Spinal cord (tissue), 10 donors: Measurements from ENCODE around the gene TCF19. TPM values are rescaled to one million over a fixed set of nuclear protein-coding genes. Genes with fewer than 3 reads are reported as not detected.

Experiments used
- DNase-seq, 6 donors: peaks; one replicate each; pipeline versions ENCODE4 v3.0.0 to v3.0.0-alpha.2; 2013 to 2015; ENCODE audit warnings: low spot score in 6 of 6, low read depth in 4 of 6
- H3K27ac ChIP-seq: one replicate; pipeline ENCODE4 v1.5.1; 2013; ENCODE audit warnings: low read depth, low read length, control low read depth
- H3K27me3 ChIP-seq: one replicate; pipeline ENCODE4 v1.6.1; 2013; ENCODE audit warnings: low read length; ENCODE audit not compliant: control insufficient read depth, insufficient read depth
- H3K36me3 ChIP-seq: one replicate; pipeline ENCODE4 v1.6.1; 2013; ENCODE audit warnings: low read length; ENCODE audit not compliant: control insufficient read depth, insufficient read depth
- H3K4me1 ChIP-seq: one replicate; pipeline ENCODE4 v1.6.1; 2013; ENCODE audit warnings: low read length; ENCODE audit not compliant: control insufficient read depth, insufficient read depth
- H3K4me3 ChIP-seq: one replicate; pipeline ENCODE4 v1.5.1; 2013; ENCODE audit warnings: low read depth, low read length, control low read depth
- H3K9me3 ChIP-seq: one replicate; pipeline ENCODE4 v1.6.1; 2013; ENCODE audit warnings: low read length; ENCODE audit not compliant: control insufficient read depth, insufficient read depth
- WGBS: methylation state at CpG from one replicate; pipeline ENCODE4 v1.1.5; 2013; ENCODE audit warnings: missing lambda C conversion rate; ENCODE audit not compliant: insufficient coverage; 5-methylcytosine and 5-hydroxymethylcytosine counted together
- polyA plus RNA-seq, 2 donors: library from polyadenylated mRNA; unstranded; fragments of 120-200 nt; gene quantifications; one replicate each; pipeline ENCODE4 v1.2.1, GENCODE V29; 2013; ENCODE audit not compliant: insufficient read length in 2 of 2
- total RNA-seq, 2 donors: library from RNA; depleted of rRNA in 1 of 2; stranded (reverse); fragments of 120-200 nt in 1 of 2; fragments of >200 nt in 1 of 2; gene quantifications; one replicate each; pipeline versions ENCODE4 v1.2.3 to v1.2.4, GENCODE V29; 2013 to 2014
- donor health status: healthy.

The TCF19 gene
- total and polyA plus RNA-seq, 4 donors, result 10.1 to 18.7 (median 15.7) TPM

- 12% methylated on average over 4 of the region's 8 CpGs for WGBS
- Histone ChIP-seq H3K9me3 (no peaks in the 10 kb centered on the region), H3K27ac (no peak overlapping the region), H3K4me3 (no peak overlapping the region), H3K36me3 (no peaks in the 10 kb centered on the region), H3K27me3 (no peaks in the 10 kb centered on the region), H3K4me1 (peaks cover 6% of the 10 kb centered on the region)
- DNase-seq, result peak in 2 of 6 donors; percentile 61 to 78
Observed at GRCh38 chr6:31128093-31128676, 30.2 kb upstream of the TCF19 start.

- H3K4me3 ChIP-seq, result no peak overlapping the region
- no peaks in the 10 kb centered on the region for H3K27me3 ChIP-seq
- WGBS, result 61% methylated on average over 3 of the region's 4 CpGs
- H3K9me3 ChIP-seq, result no peaks in the 10 kb centered on the region
- H3K36me3 ChIP-seq, result no peaks in the 10 kb centered on the region
- H3K27ac ChIP-seq, result no peak overlapping the region
- no peak for DNase-seq
- no peaks in the 10 kb centered on the region for H3K4me1 ChIP-seq
Observed at GRCh38 chr6:31129130-31129529, 29.3 kb upstream of the TCF19 start.

DNA sequence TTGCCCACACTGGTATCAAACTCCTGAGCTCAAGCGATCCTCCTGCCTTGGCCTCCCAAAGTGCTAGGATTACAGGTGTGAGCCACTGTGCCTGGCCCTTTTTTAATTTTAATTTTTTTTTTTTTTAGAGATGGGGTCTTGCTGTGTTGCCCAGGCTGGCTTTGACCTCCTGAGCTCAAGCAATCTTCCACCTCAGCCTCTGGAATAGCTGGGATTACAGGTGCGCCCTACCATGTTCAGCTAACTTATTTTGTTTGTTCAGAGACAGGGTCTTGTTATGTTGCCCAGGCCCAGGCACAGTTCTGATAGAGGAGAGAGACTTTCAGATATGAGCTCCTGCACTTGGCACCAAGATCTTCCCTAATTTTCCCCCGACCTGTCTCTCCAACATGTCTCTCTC lies 27.6 kb upstream of the TCF19 start:
- Histone ChIP-seq H3K36me3 (no peaks in the 10 kb centered on the region), H3K4me1 (no peaks in the 10 kb centered on the region), H3K4me3 (no peak overlapping the region), H3K27ac (no peak overlapping the region), H3K9me3 (no peaks in the 10 kb centered on the region), H3K27me3 (no peaks in the 10 kb centered on the region)
- 90% methylated on average over 3 of the region's 3 CpGs for WGBS
- no peak for DNase-seq

DNA sequence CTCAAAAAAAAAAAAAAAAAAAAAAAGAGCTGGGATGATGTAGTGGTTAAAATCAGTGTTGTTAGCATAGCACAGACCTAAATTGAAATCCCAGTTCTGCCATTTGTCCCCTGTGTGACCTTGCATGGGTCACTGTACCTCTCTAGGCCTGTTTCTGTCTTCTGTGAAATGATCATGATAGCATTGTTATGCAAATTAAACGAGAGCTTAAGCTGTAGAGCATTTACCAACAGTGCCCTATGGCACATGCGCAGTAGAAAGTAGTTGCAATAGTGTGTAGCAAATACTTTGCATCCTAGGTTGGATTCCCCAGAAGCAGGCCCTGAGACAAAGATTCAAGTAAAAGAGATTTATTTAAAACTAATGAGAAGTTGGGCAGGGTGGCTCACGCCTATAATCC lies 26.8 kb upstream of the TCF19 start:
- Histone ChIP-seq H3K36me3 (no peaks in the 10 kb centered on the region), H3K4me1 (no peaks in the 10 kb centered on the region), H3K4me3 (no peak overlapping the region), H3K9me3 (no peaks in the 10 kb centered on the region), H3K27ac (no peak overlapping the region), H3K27me3 (no peaks in the 10 kb centered on the region)
- WGBS, result 71% methylated on average over 2 of the region's 3 CpGs
- no peak for DNase-seq

DNA sequence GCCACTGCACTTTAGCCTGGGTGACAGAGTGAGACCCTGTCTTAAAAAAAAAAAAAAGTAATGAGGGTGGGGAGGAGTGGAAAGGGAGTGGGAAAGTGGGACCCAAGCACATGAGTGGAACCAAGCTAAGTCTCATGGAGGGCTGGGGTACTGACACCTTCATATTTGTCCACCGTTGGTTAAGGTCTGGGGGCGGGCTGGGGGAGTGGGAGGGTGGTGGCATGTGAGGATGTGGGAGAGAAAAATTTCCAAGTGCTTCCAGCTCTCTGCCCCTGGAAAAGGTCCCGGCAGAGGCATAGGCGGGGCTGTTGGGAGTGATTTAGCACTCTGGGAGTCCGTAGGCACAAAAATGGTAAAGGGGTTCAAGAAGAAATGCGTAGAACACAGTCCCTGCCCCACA lies 25.6 kb upstream of the TCF19 start:
- Histone ChIP-seq H3K9me3 (no peaks in the 10 kb centered on the region), H3K4me1 (peaks cover 5% of the 10 kb centered on the region), H3K36me3 (no peaks in the 10 kb centered on the region)

GRCh38 chr6:31135710-31136109 lies 22.7 kb upstream of the TCF19 start:
- 97% methylated on average over 4 of the region's 10 CpGs for WGBS
- H3K27ac ChIP-seq, result no peak overlapping the region
- no peak for DNase-seq
- no peaks in the 10 kb centered on the region for H3K27me3 ChIP-seq
- H3K4me3 ChIP-seq, result no peak overlapping the region
- no peaks in the 10 kb centered on the region for H3K9me3 ChIP-seq
- peaks cover 8% of the 10 kb centered on the region for H3K4me1 ChIP-seq
- no peaks in the 10 kb centered on the region for H3K36me3 ChIP-seq

More for the DNA sequence above, 25.6 kb upstream of the TCF19 start:
- Histone ChIP-seq H3K27me3 (no peaks in the 10 kb centered on the region), H3K27ac (no peak overlapping the region), H3K4me3 (no peak overlapping the region)
- DNase-seq, result no peak
- 81% methylated on average over 3 of the region's 6 CpGs for WGBS

DNA sequence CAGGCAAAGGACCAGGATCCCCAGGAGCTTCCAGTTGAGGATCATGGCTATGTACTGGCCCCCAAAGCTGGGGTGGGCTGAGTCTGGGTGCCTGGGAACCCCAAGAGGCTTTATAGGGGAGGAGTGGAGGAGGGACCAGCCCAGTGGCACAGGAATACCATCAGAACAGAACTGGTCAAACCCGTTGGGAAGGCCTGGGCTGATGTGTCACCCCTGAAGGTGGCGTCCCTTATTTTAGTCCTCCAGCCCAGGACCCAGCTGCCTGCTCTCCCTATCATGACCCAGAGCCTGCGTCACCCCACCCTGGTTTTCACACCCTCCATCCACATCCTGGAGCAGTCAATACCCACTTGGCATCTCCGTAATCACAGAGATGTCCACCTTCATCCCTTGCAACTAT lies 19.4 kb upstream of the TCF19 start, which contains the start of gene PSORS1C2:
Gene PSORS1C2 (minus strand): TSS at position 85 of the 400 bp plus-strand sequence. CDS start 40 bp downstream, at position 45.
- no peak within 1 kb of the TSS for H3K4me3 ChIP-seq

DNA sequence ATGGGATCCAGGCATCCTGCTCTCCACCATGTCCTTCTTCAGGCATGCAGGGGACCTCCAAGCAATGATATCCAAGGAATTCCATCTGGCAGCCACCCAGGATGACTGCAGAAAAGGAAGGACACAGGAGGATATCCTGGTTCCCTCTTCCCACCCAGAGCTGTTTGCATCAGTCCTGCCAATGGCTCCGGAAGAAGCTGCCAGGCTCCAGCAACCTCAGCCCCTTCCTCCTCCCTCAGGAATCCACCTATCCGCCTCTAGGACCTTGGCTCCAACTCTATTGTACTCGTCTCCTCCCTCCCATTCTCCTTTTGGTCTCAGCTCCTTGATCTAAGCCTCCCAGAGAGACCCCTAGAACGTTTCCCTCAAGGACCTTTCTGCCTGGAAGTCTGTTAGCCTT lies 18.8 kb upstream of the TCF19 start:
- peaks cover 17% of the 10 kb centered on the region for H3K36me3 ChIP-seq
- no peak overlapping the region for H3K27ac ChIP-seq
- DNase-seq, result no peak
- no peaks in the 10 kb centered on the region for H3K27me3 ChIP-seq
- H3K4me1 ChIP-seq, result peaks cover 12% of the 10 kb centered on the region
- WGBS, result 12% methylated on average over 4 of the region's 4 CpGs
- no peak overlapping the region for H3K4me3 ChIP-seq
- no peaks in the 10 kb centered on the region for H3K9me3 ChIP-seq

More for the DNA sequence above, 19.4 kb upstream of the TCF19 start, which contains the start of gene PSORS1C2:
- peaks cover 12% of the 10 kb centered on the region for H3K4me1 ChIP-seq
- no peaks in the 10 kb centered on the region for H3K27me3 ChIP-seq
- H3K9me3 ChIP-seq, result no peaks in the 10 kb centered on the region
- no peak within 1 kb of the TSS for H3K27ac ChIP-seq
- WGBS, result 91% methylated on average over 4 of the region's 4 CpGs
- DNase-seq, result no peak
- peaks cover 11% of the 10 kb centered on the region for H3K36me3 ChIP-seq

- Histone ChIP-seq H3K9me3 (no peaks in the 10 kb centered on the region), H3K36me3 (peaks cover 28% of the 10 kb centered on the region), H3K27ac (no peak overlapping the region), H3K4me3 (no peak overlapping the region), H3K27me3 (no peaks in the 10 kb centered on the region), H3K4me1 (peaks cover 12% of the 10 kb centered on the region)
- WGBS, result 87% methylated on average over 15 of the region's 15 CpGs
- no peak for DNase-seq
Observed at GRCh38 chr6:31140643-31141042, 17.7 kb upstream of the TCF19 start.

GRCh38 chr6:31142361-31142761 lies 16.0 kb upstream of the TCF19 start:
- Histone ChIP-seq H3K27ac (no peak overlapping the region), H3K4me1 (peaks cover 11% of the 10 kb centered on the region), H3K27me3 (no peaks in the 10 kb centered on the region), H3K9me3 (no peaks in the 10 kb centered on the region), H3K36me3 (peaks cover 31% of the 10 kb centered on the region), H3K4me3 (no peak overlapping the region)
- DNase-seq, result peak in 1 of 6 donors; percentile 8
- 56% methylated on average over 1 of the region's 2 CpGs for WGBS
